ENCODE data around the gene DPY19L1. TPM values are rescaled to one million over a fixed set of nuclear protein-coding genes. Genes with fewer than 3 reads are reported as not detected.
"Not testable (repeated sequence)": the region's sequence is repeated elsewhere in the genome, so short reads cannot be mapped to it uniquely, and the experiment has no call there.

Gene DPY19L1
- total RNA-seq, 2 experiments from 2014 or later, result 5.8 to 17.6 TPM

DNA sequence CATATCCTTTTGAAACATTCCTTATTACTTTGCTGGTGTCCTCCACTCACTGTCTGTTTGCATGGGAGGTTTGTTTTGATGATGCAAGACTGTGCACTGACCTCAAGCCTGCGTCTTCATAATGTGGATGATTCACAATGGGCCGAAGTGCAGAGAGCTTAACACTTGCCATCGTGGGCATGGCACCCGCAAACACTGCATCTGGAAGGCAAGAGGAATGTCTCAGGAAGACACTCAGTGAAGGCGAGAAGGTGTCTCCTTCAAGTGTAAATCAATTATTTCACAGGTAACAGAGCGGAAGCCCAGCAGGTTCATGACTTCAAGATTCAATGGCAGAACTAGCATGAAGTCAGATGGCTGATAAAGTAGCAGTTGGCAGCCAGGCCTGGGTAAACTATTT is 98.1 kb downstream of the DPY19L1 start:
- TF ChIP-seq EZH2phosphoT487 (IDR thresholded peaks at IDR 0.05; ENCODE audit: borderline replicate concordance, low read depth, low read length), result no peak
- TF ChIP-seq, protein P1, sequence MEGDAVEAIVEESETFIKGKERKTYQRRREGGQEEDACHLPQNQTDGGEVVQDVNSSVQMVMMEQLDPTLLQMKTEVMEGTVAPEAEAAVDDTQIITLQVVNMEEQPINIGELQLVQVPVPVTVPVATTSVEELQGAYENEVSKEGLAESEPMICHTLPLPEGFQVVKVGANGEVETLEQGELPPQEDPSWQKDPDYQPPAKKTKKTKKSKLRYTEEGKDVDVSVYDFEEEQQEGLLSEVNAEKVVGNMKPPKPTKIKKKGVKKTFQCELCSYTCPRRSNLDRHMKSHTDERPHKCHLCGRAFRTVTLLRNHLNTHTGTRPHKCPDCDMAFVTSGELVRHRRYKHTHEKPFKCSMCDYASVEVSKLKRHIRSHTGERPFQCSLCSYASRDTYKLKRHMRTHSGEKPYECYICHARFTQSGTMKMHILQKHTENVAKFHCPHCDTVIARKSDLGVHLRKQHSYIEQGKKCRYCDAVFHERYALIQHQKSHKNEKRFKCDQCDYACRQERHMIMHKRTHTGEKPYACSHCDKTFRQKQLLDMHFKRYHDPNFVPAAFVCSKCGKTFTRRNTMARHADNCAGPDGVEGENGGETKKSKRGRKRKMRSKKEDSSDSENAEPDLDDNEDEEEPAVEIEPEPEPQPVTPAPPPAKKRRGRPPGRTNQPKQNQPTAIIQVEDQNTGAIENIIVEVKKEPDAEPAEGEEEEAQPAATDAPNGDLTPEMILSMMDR (conservative IDR thresholded peaks at IDR 0.05; ENCODE audit: low read length), result no peak
- no peak overlapping the region for H3K4me2 ChIP-seq (ENCODE audit: low read length)
- no peaks in the 10 kb centered on the region for H3K9me3 ChIP-seq (ENCODE audit: low read length)
- no peak overlapping the region for H3K27ac ChIP-seq (ENCODE audit: low read depth, low read length, poor library complexity, severe bottlenecking)
- no peaks in the 10 kb centered on the region for H3K36me3 ChIP-seq (ENCODE audit: insufficient read depth, low read length)
- no peaks in the 10 kb centered on the region for H4K20me1 ChIP-seq (ENCODE audit: insufficient read depth, low read length)
- DNase-seq (ENCODE audit: low spot score), result no peak
- ChIA-PET CTCF (ENCODE audit: unreplicated experiment) (no interaction called here), POLR2A (no interaction called here)
- no peaks in the 10 kb centered on the region for H3K4me1 ChIP-seq (ENCODE audit: insufficient read depth, low read length, poor library complexity, severe bottlenecking)
- intact Hi-C loops (cut with micrococcal nuclease; ENCODE audit: unreplicated experiment), result no loop called here
- no peaks in the 10 kb centered on the region for H3K79me2 ChIP-seq (ENCODE audit: insufficient read depth, low read depth, low read length)
- BruUV-seq (replicated peaks), result no TSS peak
- H3K4me3 ChIP-seq (ENCODE audit: low read depth, low read length, poor library complexity, severe bottlenecking), result no peak overlapping the region
- H2AFZ ChIP-seq (ENCODE audit: low read length), result no peak overlapping the region
- H3K9me2 ChIP-seq (ENCODE audit: insufficient read depth, low read length), result no peaks in the 10 kb centered on the region

DNA sequence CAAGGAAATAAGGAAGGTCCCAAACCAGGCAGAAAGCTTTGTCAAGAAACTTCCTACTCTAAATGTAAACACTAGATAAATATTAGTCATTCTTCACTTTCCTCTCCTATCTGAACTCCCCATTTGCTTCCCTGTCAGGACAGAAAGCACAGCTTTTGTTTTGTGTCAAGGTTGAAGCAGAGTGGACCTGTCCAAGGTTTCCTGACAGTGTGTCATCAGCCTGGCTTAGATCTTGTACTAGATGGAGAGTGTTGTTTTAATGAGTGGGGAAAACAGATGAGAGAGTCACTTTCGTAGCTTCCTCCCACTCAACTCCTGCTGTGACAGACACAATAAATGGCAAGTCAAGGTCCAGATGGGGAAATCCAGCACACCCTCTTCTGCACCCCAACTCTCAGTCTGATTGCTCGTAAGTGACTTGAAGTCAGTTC is 101.5 kb downstream of the DPY19L1 start:
- H3K9me3 ChIP-seq (ENCODE audit: low read length); H3K4me3 ChIP-seq (ENCODE audit: low read depth, low read length, poor library complexity, severe bottlenecking); POLR2A ChIA-PET; H3K4me1 ChIP-seq (ENCODE audit: insufficient read depth, low read length, poor library complexity, severe bottlenecking); H3K79me2 ChIP-seq (ENCODE audit: insufficient read depth, low read depth, low read length); BruUV-seq (replicated peaks); intact Hi-C loops (cut with micrococcal nuclease; ENCODE audit: unreplicated experiment); DNase-seq (ENCODE audit: low spot score); CTCF ChIA-PET (ENCODE audit: unreplicated experiment); H3K9me2 ChIP-seq (ENCODE audit: insufficient read depth, low read length); H2AFZ ChIP-seq (ENCODE audit: low read length); H3K27ac ChIP-seq (ENCODE audit: low read depth, low read length, poor library complexity, severe bottlenecking); H3K4me2 ChIP-seq (ENCODE audit: low read length); H3K36me3 ChIP-seq (ENCODE audit: insufficient read depth, low read length); H4K20me1 ChIP-seq (ENCODE audit: insufficient read depth, low read length): not testable (repeated sequence)

DNA sequence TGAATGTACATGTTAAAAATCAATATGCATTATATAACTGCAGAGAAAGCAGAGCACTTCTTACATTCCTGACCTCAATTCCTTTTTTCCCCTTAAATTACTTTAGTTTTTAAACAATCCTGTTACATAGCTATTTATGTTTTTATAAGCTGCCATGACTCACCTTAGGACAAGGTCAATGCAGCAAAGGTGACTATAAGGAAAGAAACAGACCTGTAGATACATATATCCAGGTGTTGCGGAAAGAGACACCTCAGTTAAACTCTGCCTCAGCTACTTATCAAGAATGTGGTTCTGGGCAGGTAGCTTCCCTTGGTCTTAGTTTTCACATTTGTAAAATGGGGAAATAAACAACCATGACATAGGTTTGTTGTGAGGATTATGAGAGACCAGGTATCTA is 105.5 kb downstream of the DPY19L1 start:
- TF ChIP-seq, protein P1 (conservative IDR thresholded peaks at IDR 0.05; ENCODE audit: low read length), result no peak
- no peak for TF ChIP-seq EZH2phosphoT487 (IDR thresholded peaks at IDR 0.05; ENCODE audit: borderline replicate concordance, low read depth, low read length)
- BruUV-seq (replicated peaks), result no TSS peak

DNA sequence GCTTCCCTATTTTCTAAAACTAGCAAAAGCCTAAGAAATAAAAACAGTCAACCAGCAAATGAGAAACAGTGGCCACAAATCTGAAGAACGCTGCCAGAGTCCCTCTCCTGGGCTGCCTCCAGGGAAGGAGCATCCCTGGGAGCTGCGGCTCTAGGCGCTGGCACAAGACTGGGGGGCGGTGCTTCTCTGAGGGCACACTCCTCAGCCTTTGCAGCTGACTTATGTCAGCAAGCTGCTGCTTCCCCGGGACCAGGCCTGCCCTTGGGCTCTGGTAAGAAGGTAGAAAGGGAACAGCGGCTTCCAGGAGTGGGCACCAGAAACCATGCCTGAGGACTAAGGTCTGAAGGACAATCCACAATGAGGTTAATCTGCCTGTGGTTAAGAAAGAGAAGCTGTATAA is 107.5 kb downstream of the DPY19L1 start:
- DNase-seq (ENCODE audit: low spot score); H3K4me2 ChIP-seq (ENCODE audit: low read length); H3K36me3 ChIP-seq (ENCODE audit: insufficient read depth, low read length); BruUV-seq (replicated peaks); H3K9me2 ChIP-seq (ENCODE audit: insufficient read depth, low read length); H2AFZ ChIP-seq (ENCODE audit: low read length); CTCF ChIA-PET (ENCODE audit: unreplicated experiment); H3K4me1 ChIP-seq (ENCODE audit: insufficient read depth, low read length, poor library complexity, severe bottlenecking); H4K20me1 ChIP-seq (ENCODE audit: insufficient read depth, low read length); H3K4me3 ChIP-seq (ENCODE audit: low read depth, low read length, poor library complexity, severe bottlenecking); H3K79me2 ChIP-seq (ENCODE audit: insufficient read depth, low read depth, low read length); intact Hi-C loops (cut with micrococcal nuclease; ENCODE audit: unreplicated experiment); H3K9me3 ChIP-seq (ENCODE audit: low read length); POLR2A ChIA-PET; H3K27ac ChIP-seq (ENCODE audit: low read depth, low read length, poor library complexity, severe bottlenecking): not testable (repeated sequence)

More for the DNA sequence above, 105.5 kb downstream of the DPY19L1 start:
- Histone ChIP-seq H3K4me3 (ENCODE audit: low read depth, low read length, poor library complexity, severe bottlenecking) (no peak overlapping the region), H3K79me2 (ENCODE audit: insufficient read depth, low read depth, low read length) (no peaks in the 10 kb centered on the region), H3K9me3 (ENCODE audit: low read length) (no peaks in the 10 kb centered on the region), H3K36me3 (ENCODE audit: insufficient read depth, low read length) (no peaks in the 10 kb centered on the region; the same call in 1 of the 2 replicates), H3K9me2 (ENCODE audit: insufficient read depth, low read length) (no peaks in the 10 kb centered on the region), H2AFZ (ENCODE audit: low read length) (no peak overlapping the region), H4K20me1 (ENCODE audit: insufficient read depth, low read length) (no peaks in the 10 kb centered on the region), H3K27ac (ENCODE audit: low read depth, low read length, poor library complexity, severe bottlenecking) (no peak overlapping the region), H3K4me1 (ENCODE audit: insufficient read depth, low read length, poor library complexity, severe bottlenecking) (no peaks in the 10 kb centered on the region), H3K4me2 (ENCODE audit: low read length) (no peak overlapping the region)
- intact Hi-C loops (cut with micrococcal nuclease; ENCODE audit: unreplicated experiment), result no loop called here
- no peak for DNase-seq (ENCODE audit: low spot score)
- CTCF ChIA-PET (ENCODE audit: unreplicated experiment), result no interaction called here
- POLR2A ChIA-PET, result interaction anchor here (0.6 kb wide), 1 partner anchor 61 kb away, joined by 3 read pairs; no protein-coding TSS in a partner anchor

Measured in OCI-LY7 (cell line).